K562 (cell line): ENCODE measurements around the gene UBE3B. TPM values are rescaled to one million over a fixed set of nuclear protein-coding genes. Genes with fewer than 3 reads are reported as not detected.
A peak's percentile ranks its signal among the peaks of the same experiment; 100 is the strongest.

Experiments used
- ATAC-seq: fragments of 200-7000 bp; cut with Tn5 transposase; 3 replicates; pipeline ENCODE4 v1.9.1; 2020; ENCODE audit warnings: moderate library complexity
- BruUV-seq: library from RNA; stranded (reverse); fragments of 400-500 nt; replicated peaks from 2 replicates; lab custom pipeline; 2021; lab: Mats Ljungman, UMichigan
- CTCF ChIA-PET: fragments of 300-600 bp; formaldehyde crosslinking; extraction: SDS; loops from one replicate; lab custom pipeline; 2021; ENCODE audit warnings: low intra/inter-chr PET ratio; lab: Yijun Ruan, JAX
- POLR2A ChIA-PET: fragments of 300-600, 350-650 bp; sonication (Branson Sonifier 250); formaldehyde crosslinking; extraction: SDS; loops from one replicate; lab custom pipeline; 2021; ENCODE audit warnings: antibody characterized with exemption, inconsistent platforms; lab: Yijun Ruan, JAX
- DNase-seq, 4 experiments: peaks; one replicate each; pipeline versions ENCODE4 v3.0.0 to v3.0.0-alpha.2; 2011 to 2018; ENCODE audit warnings: low spot score in 3 of 4, mixed read lengths in 3 of 4; ENCODE audit errors: extremely low read depth in 1 of 4
- FAIRE-seq: peaks from 2 replicates; lab custom pipeline; 2011; peaks lifted over from hg19 to GRCh38; lab: Jason Lieb, UNC
- H2AFZ ChIP-seq: 2 replicates; pipeline ENCODE4 v1.6.0; 2011; ENCODE audit warnings: low read depth, low read length, control low read depth, inconsistent platforms
- H3K27ac ChIP-seq: fragments of 200-600 bp; 3 replicates; pipeline ENCODE4 v1.8.0; 2011; ENCODE audit warnings: low read depth, mild to moderate bottlenecking, control low read depth, inconsistent platforms, low read length, moderate library complexity, mixed read lengths; ENCODE audit errors: extremely low read depth
- H3K27me3 ChIP-seq, 2 experiments: fragments of 300-600 bp in 1 of 2; 2 replicates in 1 of 2; 3 replicates in 1 of 2; pipeline versions ENCODE4 v1.6.0 to v1.8.0; 2011; ENCODE audit warnings: inconsistent platforms in 2 of 2, low read length in 2 of 2, mild to moderate bottlenecking in 1 of 2, mixed read lengths in 1 of 2, moderate library complexity in 1 of 2; ENCODE audit not compliant: control insufficient read depth in 2 of 2, insufficient read depth in 2 of 2
- H3K36me3 ChIP-seq: fragments of 300-600 bp; 3 replicates; pipeline ENCODE4 v1.8.0; 2011; ENCODE audit warnings: mild to moderate bottlenecking, low read length, inconsistent platforms; ENCODE audit not compliant: control insufficient read depth, insufficient read depth
- H3K4me1 ChIP-seq, 2 experiments: fragments of 200-600 bp in 1 of 2; replicated peaks in 1 of 2; 2 replicates in 1 of 2; 3 replicates in 1 of 2; pipeline versions ENCODE4 v1.5.1 to v1.8.0; 2011; ENCODE audit warnings: inconsistent platforms in 2 of 2, low read length in 2 of 2, mild to moderate bottlenecking in 1 of 2, mixed read lengths in 1 of 2, moderate library complexity in 1 of 2; ENCODE audit not compliant: control insufficient read depth in 2 of 2, insufficient read depth in 2 of 2
- H3K4me2 ChIP-seq: 2 replicates; pipeline ENCODE4 v1.6.1; 2011; ENCODE audit warnings: low read length, control low read depth, inconsistent platforms, mixed read lengths; ENCODE audit not compliant: insufficient read depth
- H3K4me3 ChIP-seq: fragments of 200-600 bp; sonication (generic), shearing (Covaris generic); 2 replicates; pipeline ENCODE4 v1.5.1; 2016; ENCODE audit warnings: control low read depth, inconsistent platforms
- H3K79me2 ChIP-seq: fragments of 200-600 bp; 3 replicates; pipeline ENCODE4 v1.8.0; 2011; ENCODE audit warnings: low read length, inconsistent platforms; ENCODE audit not compliant: control insufficient read depth, insufficient read depth
- H3K9ac ChIP-seq, 2 experiments: 2 replicates each; pipeline versions ENCODE4 v1.6.0 to v1.6.1; 2011; ENCODE audit warnings: low read depth in 2 of 2, low read length in 2 of 2, control low read depth in 1 of 2, inconsistent platforms in 1 of 2, mild to moderate bottlenecking in 1 of 2, mixed read lengths in 1 of 2; ENCODE audit not compliant: insufficient read depth in 1 of 2
- H3K9me1 ChIP-seq: one replicate; pipeline ENCODE4 v1.6.0; 2011; ENCODE audit warnings: inconsistent platforms, mild to moderate bottlenecking, low read length, moderate library complexity; ENCODE audit not compliant: control insufficient read depth, insufficient read depth
- H3K9me3 ChIP-seq: replicated peaks from 2 replicates; pipeline ENCODE4 v1.5.1; 2011; ENCODE audit warnings: low read depth, low read length, inconsistent platforms; ENCODE audit not compliant: control insufficient read depth, insufficient read depth
- H4K20me1 ChIP-seq: replicated peaks from 2 replicates; pipeline ENCODE4 v1.6.1; 2011; ENCODE audit warnings: low read length, inconsistent platforms, mixed read lengths; ENCODE audit not compliant: control insufficient read depth, insufficient read depth
- COPS2 ChIP-seq: fragments of 450-650 bp; conservative IDR thresholded peaks from 2 replicates; pipeline ENCODE4 v1.6.1; 2016; ENCODE audit warnings: mild to moderate bottlenecking, moderate library complexity
- ELF4 ChIP-seq: fragments of 450-650 bp; formaldehyde crosslinking; IDR thresholded peaks from 2 replicates; pipeline ENCODE4 v1.4.0; 2022; ENCODE audit warnings: missing genetic modification characterization
- NFE2 ChIP-seq: IDR thresholded peaks from 2 replicates; pipeline ENCODE4 v1.6.1; 2014; ENCODE audit warnings: antibody characterized with exemption, low read depth
- NR3C1 ChIP-seq: sonication (generic); formaldehyde crosslinking; IDR thresholded peaks from 2 replicates; pipeline ENCODE4 v1.8.1; 2022; ENCODE audit warnings: missing genetic modification reagents
- SMAD3 ChIP-seq: fragments of 450-650 bp; formaldehyde crosslinking; conservative IDR thresholded peaks from 2 replicates; pipeline ENCODE4 v1.4.0; 2020; ENCODE audit warnings: mild to moderate bottlenecking
- ZNF311 ChIP-seq: fragments of 250-450 bp; sonication (Bioruptor Pico); IDR thresholded peaks from 2 replicates; pipeline ENCODE4 v1.4.0; 2020; ENCODE audit warnings: mild to moderate bottlenecking, moderate library complexity
- ZNF780A ChIP-seq: fragments of 250-450 bp; sonication (Bioruptor Pico); IDR thresholded peaks from 2 replicates; pipeline ENCODE4 v1.5.0; 2021; ENCODE audit warnings: mild to moderate bottlenecking
- WGBS: fragments of 100-300 bp; shearing (Covaris generic); methylation state at CpG from one replicate; pipeline ENCODE4 v1.1.6; 2016; ENCODE audit warnings: low coverage, mixed read lengths; ENCODE audit not compliant: insufficient coverage; ENCODE audit errors: missing lambda C conversion rate; 5-methylcytosine and 5-hydroxymethylcytosine counted together
- in situ Hi-C: fragments of 300-500 bp; cut with MboI; formaldehyde crosslinking; loops from 4 replicates; pipeline ENCODE4 v1.15.0; 2018; ENCODE audit warnings: inconsistent platforms, mixed read lengths
- intact Hi-C: fragments of 100-400 bp; cut with micrococcal nuclease; formaldehyde crosslinking; loops from 2 replicates; pipeline ENCODE4 v1.14.2; 2022
- polyA plus RNA-seq, 8 experiments: library from polyadenylated mRNA; depleted of rRNA in 4 of 8; stranded (reverse) in 5 of 8; unstranded in 3 of 8; fragments of >200 nt; fragmentation: Nextera tagmentation in 2 of 8; fragmentation: Illumina TruSeq in 1 of 8; extraction: Ambion mirVana in 2 of 8; extraction: Trizol in 1 of 8; gene quantifications; 2 replicates each; pipeline versions ENCODE4 v1.2.1 to v1.2.3, GENCODE V29; 2011 to 2014; ENCODE audit warnings: inconsistent platforms in 1 of 8, missing spikeins in 1 of 8
- total RNA-seq, 7 experiments: library from RNA; depleted of rRNA in 6 of 7; stranded (reverse); fragments of >200 nt in 6 of 7; fragmentation: Illumina TruSeq in 2 of 7; extraction: Trizol in 2 of 7; gene quantifications; 2 replicates each; pipeline versions ENCODE4 v1.2.1 to v1.2.3, GENCODE V29; 2011 to 2021; ENCODE audit warnings: low replicate concordance in 1 of 7
- TF ChIP-seq, protein P1 (sequence below): sonication (generic); formaldehyde crosslinking; IDR thresholded peaks from 2 replicates; pipeline ENCODE4 v1.8.1; 2022; ENCODE audit warnings: missing genetic modification reagents
- TF ChIP-seq, protein P2 (sequence below), 2 experiments: fragments of 450-650 bp in 1 of 2; sonication (generic) in 1 of 2; formaldehyde crosslinking in 1 of 2; IDR thresholded peaks in 1 of 2; conservative IDR thresholded peaks in 1 of 2; 2 replicates each; pipeline versions ENCODE4 v1.6.1 to v1.8.1; 2016 to 2023; ENCODE audit warnings: mild to moderate bottlenecking in 2 of 2, moderate library complexity in 2 of 2, inconsistent platforms in 1 of 2, missing genetic modification reagents in 1 of 2
- TF ChIP-seq, protein P3 (sequence below), 2 experiments: fragments of 450-650 bp; IDR thresholded peaks; 2 replicates each; pipeline ENCODE4 v1.6.1; 2016; ENCODE audit warnings: mild to moderate bottlenecking in 2 of 2, borderline replicate concordance in 1 of 2, low read depth in 1 of 2, moderate library complexity in 1 of 2
- TF ChIP-seq, protein P4 (sequence below): sonication (generic); formaldehyde crosslinking; IDR thresholded peaks from 2 replicates; pipeline ENCODE4 v1.8.1; 2023; ENCODE audit warnings: mild to moderate bottlenecking, missing genetic modification reagents, moderate library complexity

The UBE3B gene
- total and polyA plus RNA-seq, 9 of the 15 experiments (the other 6 are each of a cell fraction or from before 2014, with no cell fraction given), result 7.6 to 23.6 (median 15.5) TPM

DNA sequence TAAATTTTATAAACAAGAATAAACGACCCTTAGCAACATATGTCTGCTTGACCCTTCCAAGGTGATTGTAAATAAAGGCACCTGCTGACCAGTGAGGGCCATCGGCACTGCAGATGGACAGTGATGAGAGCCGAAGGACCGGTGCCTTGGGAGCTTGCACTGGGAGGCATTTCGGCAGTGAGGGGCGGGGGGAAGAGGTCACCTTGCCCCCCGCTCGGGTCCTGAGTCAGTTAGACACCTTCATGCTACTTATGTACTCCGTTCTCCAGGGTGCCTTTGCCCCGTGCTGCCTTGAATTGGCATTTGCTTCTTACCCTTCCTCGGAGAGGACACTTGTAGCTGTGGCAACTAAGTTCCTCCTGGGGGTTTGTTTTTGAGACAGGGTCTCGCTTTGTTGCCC is 72.8 kb downstream of the UBE3B start:
- in situ Hi-C loops (no loop called here), intact Hi-C loops (no loop called here)
- Histone ChIP-seq H3K9me3 (no peaks in the 10 kb centered on the region), H3K36me3 (no peaks in the 10 kb centered on the region), H2AFZ (no peak overlapping the region), H3K4me3 (no peak overlapping the region), H3K9me1 (no peaks in the 10 kb centered on the region), H3K4me2 (no peak overlapping the region), H3K27me3 (peaks cover 46 to 78% of the 10 kb centered on the region in 2 experiments), H4K20me1 (peaks cover 19% of the 10 kb centered on the region), H3K27ac (no peak overlapping the region), H3K4me1 (no peaks in the 10 kb centered on the region; a peak in 1 of 5 replicates), H3K9ac (peak overlapping the region in 1 of 2 experiments; percentile 51; a peak in 1 of 4 replicates), H3K79me2 (no peaks in the 10 kb centered on the region)
- BruUV-seq, result no TSS peak
- ATAC-seq, result no peak
- ChIA-PET POLR2A (interaction anchor here (2.1 to 2.3 kb wide), 2 partner anchors 9 to 24 kb away, joined by 5 to 13 read pairs; partner anchors contain the start of genes MMAB and MVK), CTCF (no interaction called here)
- under 1% methylated on average over 12 of the region's 12 CpGs for WGBS
- no peak for FAIRE-seq
- no peak for DNase-seq
- no peak for TF ChIP-seq NFE2
- no peak for TF ChIP-seq COPS2
- no peak for TF ChIP-seq ZNF780A
- TF ChIP-seq, protein P1, sequence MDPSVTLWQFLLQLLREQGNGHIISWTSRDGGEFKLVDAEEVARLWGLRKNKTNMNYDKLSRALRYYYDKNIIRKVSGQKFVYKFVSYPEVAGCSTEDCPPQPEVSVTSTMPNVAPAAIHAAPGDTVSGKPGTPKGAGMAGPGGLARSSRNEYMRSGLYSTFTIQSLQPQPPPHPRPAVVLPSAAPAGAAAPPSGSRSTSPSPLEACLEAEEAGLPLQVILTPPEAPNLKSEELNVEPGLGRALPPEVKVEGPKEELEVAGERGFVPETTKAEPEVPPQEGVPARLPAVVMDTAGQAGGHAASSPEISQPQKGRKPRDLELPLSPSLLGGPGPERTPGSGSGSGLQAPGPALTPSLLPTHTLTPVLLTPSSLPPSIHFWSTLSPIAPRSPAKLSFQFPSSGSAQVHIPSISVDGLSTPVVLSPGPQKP (CRISPR knock-in tag), result no peak
- TF ChIP-seq NR3C1 (CRISPR knock-in tag), result no peak
- no peak for TF ChIP-seq ZNF311 (CRISPR knock-in tag)
- TF ChIP-seq ELF4 (CRISPR knock-in tag), result no peak
- TF ChIP-seq, protein P2, sequence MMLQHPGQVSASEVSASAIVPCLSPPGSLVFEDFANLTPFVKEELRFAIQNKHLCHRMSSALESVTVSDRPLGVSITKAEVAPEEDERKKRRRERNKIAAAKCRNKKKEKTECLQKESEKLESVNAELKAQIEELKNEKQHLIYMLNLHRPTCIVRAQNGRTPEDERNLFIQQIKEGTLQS (IDR thresholded peaks at IDR 0.05), result no peak
- TF ChIP-seq, protein P2 (CRISPR knock-in tag; conservative IDR thresholded peaks at IDR 0.05), result no peak
- no peak for TF ChIP-seq SMAD3
- TF ChIP-seq, protein P3, sequence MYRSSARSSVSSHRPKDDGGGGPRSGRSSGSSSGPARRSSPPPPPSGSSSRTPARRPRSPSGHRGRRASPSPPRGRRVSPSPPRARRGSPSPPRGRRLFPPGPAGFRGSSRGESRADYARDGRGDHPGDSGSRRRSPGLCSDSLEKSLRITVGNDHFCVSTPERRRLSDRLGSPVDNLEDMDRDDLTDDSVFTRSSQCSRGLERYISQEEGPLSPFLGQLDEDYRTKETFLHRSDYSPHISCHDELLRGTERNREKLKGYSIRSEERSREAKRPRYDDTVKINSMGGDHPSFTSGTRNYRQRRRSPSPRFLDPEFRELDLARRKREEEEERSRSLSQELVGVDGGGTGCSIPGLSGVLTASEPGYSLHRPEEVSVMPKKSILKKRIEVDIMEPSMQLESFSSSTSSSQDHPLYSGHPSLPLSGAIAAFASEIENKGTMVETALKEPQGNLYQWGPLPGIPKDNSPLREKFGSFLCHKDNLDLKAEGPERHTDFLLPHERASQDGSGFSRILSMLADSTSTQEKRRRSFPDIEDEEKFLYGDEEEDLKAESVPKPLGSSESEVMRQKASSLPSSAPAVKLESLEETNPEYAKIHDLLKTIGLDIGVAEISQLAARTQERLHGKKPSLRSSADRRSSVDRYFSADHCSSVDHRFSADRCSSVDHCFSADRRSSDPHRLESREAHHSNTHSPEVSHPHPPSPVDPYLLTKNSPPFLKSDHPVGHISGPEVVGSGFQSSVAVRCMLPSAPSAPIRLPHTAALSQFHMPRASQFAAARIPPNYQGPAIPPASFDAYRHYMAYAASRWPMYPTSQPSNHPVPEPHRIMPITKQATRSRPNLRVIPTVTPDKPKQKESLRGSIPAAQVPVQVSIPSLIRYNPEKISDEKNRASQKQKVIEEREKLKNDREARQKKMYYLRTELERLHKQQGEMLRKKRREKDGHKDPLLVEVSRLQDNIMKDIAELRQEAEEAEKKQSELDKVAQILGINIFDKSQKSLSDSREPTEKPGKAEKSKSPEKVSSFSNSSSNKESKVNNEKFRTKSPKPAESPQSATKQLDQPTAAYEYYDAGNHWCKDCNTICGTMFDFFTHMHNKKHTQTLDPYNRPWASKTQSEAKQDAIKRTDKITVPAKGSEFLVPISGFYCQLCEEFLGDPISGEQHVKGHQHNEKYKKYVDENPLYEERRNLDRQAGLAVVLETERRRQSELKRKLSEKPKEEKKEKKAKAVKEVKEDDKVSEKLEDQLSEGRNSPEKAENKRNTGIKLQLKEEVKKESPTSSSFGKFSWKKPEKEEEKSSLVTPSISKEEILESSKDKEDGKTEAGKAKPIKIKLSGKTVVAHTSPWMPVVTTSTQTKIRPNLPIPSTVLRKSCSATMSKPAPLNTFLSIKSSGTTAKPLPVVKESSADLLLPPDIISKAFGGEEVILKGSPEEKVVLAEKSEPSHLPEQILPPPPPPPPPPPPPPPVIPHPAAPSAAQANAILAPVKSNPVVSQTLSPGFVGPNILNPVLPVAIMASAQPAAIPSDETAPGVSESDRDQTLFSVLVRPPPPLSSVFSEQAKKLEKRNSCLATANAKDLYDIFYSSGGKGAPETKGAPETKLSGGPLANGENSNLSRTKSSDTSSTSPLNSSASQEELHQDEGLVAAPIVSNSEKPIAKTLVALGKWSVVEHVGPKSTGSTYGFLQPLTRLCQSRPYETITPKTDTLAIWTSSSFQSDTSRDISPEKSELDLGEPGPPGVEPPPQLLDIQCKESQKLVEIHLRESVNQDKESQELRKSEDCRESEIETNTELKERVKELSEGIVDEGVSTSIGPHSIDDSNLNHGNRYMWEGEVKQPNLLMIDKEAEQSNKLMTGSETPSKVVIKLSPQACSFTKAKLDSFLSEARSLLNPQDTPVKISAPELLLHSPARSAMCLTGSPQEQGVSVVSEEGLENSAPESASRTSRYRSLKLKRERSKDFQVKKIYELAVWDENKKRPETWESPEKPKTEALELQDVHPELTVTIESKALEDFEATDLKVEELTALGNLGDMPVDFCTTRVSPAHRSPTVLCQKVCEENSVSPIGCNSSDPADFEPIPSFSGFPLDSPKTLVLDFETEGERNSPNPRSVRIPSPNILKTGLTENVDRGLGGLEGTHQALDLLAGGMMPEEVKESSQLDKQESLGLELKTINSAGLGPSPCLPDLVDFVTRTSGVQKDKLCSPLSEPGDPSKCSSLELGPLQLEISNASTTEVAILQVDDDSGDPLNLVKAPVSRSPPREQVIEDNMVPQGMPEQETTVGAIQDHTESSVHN (IDR thresholded peaks at IDR 0.05; ENCODE audit: borderline replicate concordance in 1 of 2, low read depth in 1 of 2), result no peak
- TF ChIP-seq, protein P4, sequence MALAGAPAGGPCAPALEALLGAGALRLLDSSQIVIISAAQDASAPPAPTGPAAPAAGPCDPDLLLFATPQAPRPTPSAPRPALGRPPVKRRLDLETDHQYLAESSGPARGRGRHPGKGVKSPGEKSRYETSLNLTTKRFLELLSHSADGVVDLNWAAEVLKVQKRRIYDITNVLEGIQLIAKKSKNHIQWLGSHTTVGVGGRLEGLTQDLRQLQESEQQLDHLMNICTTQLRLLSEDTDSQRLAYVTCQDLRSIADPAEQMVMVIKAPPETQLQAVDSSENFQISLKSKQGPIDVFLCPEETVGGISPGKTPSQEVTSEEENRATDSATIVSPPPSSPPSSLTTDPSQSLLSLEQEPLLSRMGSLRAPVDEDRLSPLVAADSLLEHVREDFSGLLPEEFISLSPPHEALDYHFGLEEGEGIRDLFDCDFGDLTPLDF (CRISPR knock-in tag), result no peak
